Motor neuron (in vitro differentiated cells): ENCODE measurements around the gene SEL1L. TPM values are rescaled to one million over a fixed set of nuclear protein-coding genes. Genes with fewer than 3 reads are reported as not detected.

Source experiments
- ATAC-seq, 8 experiments: fragments of 200-7000 bp; cut with Tn5 transposase; replicated peaks in 6 of 8; 2 replicates each; pipeline ENCODE4 v1.8.0; 2021; ENCODE audit warnings: mild to moderate bottlenecking in 8 of 8, moderate library complexity in 8 of 8
- H3K27ac ChIP-seq, 2 donors: fragments of 250-450 bp; sonication (Bioruptor Pico); 2 replicates each; pipeline ENCODE4 v1.9.0; 2021; ENCODE audit warnings: antibody characterized with exemption in 2 of 2, mild to moderate bottlenecking in 2 of 2, moderate library complexity in 1 of 2
- H3K4me1 ChIP-seq, 2 donors: fragments of 250-450 bp; sonication (Bioruptor Pico); replicated peaks in 1 of 2; 2 replicates each; pipeline ENCODE4 v1.6.1; 2021; ENCODE audit warnings: antibody characterized with exemption in 2 of 2, mild to moderate bottlenecking in 2 of 2, moderate library complexity in 1 of 2
- H3K4me3 ChIP-seq, 5 donors: fragments of 250-450 bp; sonication (Bioruptor Pico); 2 replicates each; pipeline ENCODE4 v1.9.0; 2021; ENCODE audit warnings: antibody characterized with exemption in 5 of 5, mild to moderate bottlenecking in 5 of 5, moderate library complexity in 4 of 5
- WGBS, 10 experiments: fragments of 450-650 bp; shearing (Covaris generic); methylation state at CpG; one replicate each; pipeline ENCODE4 v1.0.0; 2022; 5-methylcytosine and 5-hydroxymethylcytosine counted together
- in situ Hi-C, 9 experiments: fragments of 400-800 bp; cut with MboI; loops; one replicate each; pipeline ENCODE4 v1.15.0; 2021; ENCODE audit warnings: low sequenced_read_pairs in 9 of 9, low pct_unique_long_range_greater_than_20kb in 2 of 9; ENCODE audit not compliant: unreplicated experiment in 9 of 9
- total RNA-seq, 8 experiments: library from RNA; unstranded; fragments of 300-600 nt; gene quantifications; 2 replicates each; pipeline versions ENCODE4 v1.2.3 to v1.2.4, GENCODE V29; 2022

Gene SEL1L
- total RNA-seq, 8 experiments from 2014 or later, result 27.9 to 109 (median 46.3) TPM

DNA sequence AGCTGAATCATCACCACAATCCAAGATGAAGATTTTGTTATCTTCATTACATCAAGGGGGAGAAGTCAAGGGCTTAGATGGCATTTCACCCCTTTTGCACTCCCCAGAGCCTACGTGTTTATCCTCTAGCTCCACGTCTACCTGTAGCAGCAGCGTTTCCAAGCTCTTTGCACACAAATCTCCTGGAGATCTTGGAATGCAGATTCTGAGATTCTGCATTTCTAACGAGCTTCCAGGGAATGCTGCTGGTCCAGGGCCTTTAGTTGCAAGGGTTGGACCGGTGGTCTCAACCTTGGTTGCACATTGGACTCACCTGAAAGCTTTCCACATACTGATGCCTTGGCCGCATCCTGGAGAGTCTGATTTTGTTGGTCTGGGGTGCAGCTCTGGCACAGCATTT, 84.1 kb downstream of the SEL1L start:
- no peak overlapping the region for H3K27ac ChIP-seq
- no peak for ATAC-seq
- no peak overlapping the region for H3K4me3 ChIP-seq
- peaks cover 22 to 23% of the 10 kb centered on the region in 2 donors for H3K4me1 ChIP-seq
- in situ Hi-C loops, result loop anchor here in 2 of 9 experiments (10.0 to 25.0 kb wide), 2 partner anchors 162 to 175 kb away; no protein-coding TSS in a partner anchor
- 40 to 100% (median 87%) methylated on average over 1 to 3 of the region's 6 CpGs; no CpG with 5 or more reads in 4 of the 10 experiments for WGBS, 10 experiments

DNA sequence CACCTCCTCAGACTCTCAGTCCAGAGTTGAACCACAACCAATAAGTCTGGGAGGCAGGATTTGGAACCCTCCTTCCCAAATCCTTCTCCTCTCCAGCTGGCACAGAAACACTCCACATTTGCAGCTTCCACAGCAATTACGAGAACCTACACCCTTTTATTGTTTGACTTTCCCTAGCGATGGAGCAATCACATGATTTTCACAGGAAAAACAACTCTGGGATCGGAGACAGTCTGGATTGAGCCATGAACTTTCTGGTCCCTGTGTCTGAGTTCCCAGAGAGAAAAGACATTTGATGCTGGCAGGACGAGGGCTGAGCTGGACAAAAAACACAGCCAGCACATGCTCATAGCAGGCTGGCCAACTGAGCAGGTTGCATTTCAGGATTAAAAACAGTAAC, 84.5 kb downstream of the SEL1L start:
- peaks cover 22 to 23% of the 10 kb centered on the region in 2 donors for H3K4me1 ChIP-seq
- 34 to 100% (median 61%) methylated on average over 1 to 4 of the region's 4 CpGs; no CpG with 5 or more reads in 2 of the 10 experiments for WGBS, 10 experiments
- no peak overlapping the region for H3K27ac ChIP-seq
- no peak overlapping the region for H3K4me3 ChIP-seq
- in situ Hi-C loops, result loop anchor here in 2 of 9 experiments (10.0 to 25.0 kb wide), 2 partner anchors 162 to 174 kb away; no protein-coding TSS in a partner anchor
- peak in 1 of 8 experiments; percentile 5 for ATAC-seq

DNA sequence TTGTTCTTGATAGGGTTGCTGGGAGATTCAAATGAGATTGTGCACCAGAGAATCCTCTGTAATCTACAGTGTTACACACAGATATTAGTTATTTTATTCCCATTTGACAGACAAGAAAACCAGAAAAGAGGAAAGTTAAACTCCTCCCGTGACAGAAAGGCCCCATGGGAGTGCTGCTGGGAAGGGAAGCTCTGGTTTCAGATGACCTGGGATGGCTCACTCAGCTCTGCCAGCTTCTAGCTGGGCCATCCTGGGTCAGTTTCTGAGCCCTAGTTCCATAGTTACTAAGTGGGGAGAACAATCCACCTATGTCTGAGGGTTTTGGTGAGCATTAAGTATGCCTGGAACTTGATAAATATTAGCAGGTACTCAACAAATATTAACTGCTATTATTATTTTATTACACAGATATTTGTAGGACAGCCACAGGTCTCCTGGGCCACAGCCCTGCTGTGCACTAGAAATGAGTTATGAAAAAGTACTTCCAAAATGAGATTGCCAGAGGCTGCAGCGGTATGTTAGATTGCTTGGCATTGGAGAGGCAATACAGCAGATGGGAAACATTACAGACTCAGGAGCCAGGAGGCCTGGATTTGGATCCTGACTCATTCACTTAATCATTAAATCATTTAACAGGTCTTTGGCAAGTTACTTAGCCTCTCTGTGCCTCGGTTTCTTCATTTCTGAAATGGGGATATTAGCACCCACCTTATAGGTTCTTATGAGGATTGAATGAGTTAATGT, 86.5 kb downstream of the SEL1L start:
- H3K4me3 ChIP-seq, result no peak overlapping the region

DNA sequence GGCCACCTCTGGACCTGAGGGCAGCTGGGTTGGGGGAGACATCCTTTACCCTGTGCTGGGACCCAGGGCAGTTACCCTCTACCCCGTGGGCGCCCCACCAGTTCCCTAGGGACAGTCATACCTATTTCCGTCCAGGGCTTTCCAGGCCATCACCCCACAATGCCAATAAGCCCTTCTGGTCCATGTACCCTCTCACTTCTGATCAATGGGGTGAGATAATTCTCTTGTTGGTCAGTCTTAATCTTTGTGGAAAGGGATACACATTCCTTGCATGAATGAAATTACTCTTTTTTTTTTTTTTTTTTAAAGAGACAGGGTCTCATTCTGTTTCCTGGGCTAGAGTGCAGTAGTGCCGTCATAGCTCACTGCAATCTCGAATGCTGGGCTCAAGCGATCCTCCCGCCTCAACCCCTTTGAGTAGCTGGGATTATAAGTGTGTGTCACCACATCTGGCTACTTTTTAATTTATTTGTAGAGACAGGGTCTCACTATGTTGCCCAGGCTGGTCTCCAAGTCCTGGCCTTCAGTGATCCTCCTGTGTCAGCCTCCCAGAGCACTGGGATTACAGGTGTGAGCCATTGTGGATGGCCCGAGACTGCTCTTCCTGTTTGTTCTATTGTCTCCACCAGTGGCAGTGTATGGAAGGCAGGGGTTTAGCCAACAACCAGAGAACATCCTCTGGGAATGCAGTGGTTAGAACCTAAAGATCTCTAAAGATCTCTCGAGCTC, 87.2 kb downstream of the SEL1L start:
- H3K27ac ChIP-seq, result no peak overlapping the region
- WGBS, 10 experiments, result 83 to 100% (median 95%) methylated on average over 1 to 9 of the region's 9 CpGs; no CpG with 5 or more reads in 2 of the 10 experiments
- no peak overlapping the region for H3K4me3 ChIP-seq
- peaks cover 14 to 20% of the 10 kb centered on the region in 2 donors for H3K4me1 ChIP-seq
- in situ Hi-C loops, result loop anchor here in 2 of 9 experiments (10.0 to 25.0 kb wide), 2 partner anchors 159 to 172 kb away; no protein-coding TSS in a partner anchor
- ATAC-seq, result peak in 1 of 8 experiments; percentile 24

More for the DNA sequence above, 86.5 kb downstream of the SEL1L start:
- Histone ChIP-seq H3K27ac (no peak overlapping the region), H3K4me1 (peaks cover 14 to 20% of the 10 kb centered on the region in 2 donors)
- in situ Hi-C loops, result loop anchor here in 2 of 9 experiments (10.0 to 25.0 kb wide), 2 partner anchors 160 to 172 kb away; no protein-coding TSS in a partner anchor
- WGBS, 10 experiments, result 20 to 100% (median 76%) methylated on average over 1 to 3 of the region's 3 CpGs; no CpG with 5 or more reads in 2 of the 10 experiments
- ATAC-seq, result no peak

DNA sequence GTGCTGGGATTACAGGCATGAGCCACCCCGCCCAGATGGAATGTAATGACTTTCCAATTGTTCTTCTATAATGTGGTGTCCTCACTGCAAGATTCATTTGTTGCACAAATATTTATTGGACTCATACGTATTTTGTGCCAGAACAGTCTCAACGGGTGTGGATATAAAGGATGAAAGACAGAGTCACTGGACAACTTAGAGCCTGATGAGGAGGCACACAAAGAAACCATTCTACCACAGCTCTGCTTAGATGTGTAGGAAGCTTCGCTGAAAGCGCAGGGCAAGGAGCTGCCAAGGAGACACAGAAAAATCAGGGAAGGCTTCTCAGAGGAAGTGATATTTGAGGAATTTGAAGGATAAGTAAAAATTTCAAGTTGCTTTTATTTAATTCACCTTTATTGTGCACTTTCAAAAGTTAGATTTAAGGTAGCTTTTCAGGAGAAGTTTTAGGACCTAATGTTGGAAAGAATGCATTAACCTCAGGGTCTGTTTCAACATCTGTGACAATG, 92.0 kb downstream of the SEL1L start:
- no peak for ATAC-seq
- in situ Hi-C loops, result loop anchor here in 2 of 9 experiments (10.0 to 25.0 kb wide), 2 partner anchors 154 to 167 kb away; no protein-coding TSS in a partner anchor

DNA sequence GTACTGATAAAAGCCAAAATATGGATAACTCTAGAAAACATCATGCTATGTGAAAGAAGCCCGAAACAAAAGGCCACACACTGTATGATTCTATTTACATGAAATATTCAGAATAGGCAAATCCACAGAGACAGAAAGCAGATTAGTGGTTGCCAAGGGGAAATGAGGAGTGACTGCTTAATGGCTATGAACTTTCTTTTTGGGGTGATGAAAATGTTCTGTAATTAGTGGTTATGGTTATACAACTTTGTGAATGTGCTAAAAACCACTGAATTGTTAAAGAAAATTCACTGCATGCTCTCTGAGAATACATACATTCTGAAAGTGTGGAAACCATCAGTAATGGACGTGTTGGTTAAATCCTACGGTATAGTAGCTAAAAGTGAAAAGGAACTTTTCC, 93.6 kb downstream of the SEL1L start:
- ATAC-seq, result peak in 3 of 8 experiments; percentile 28 to 45 (median 30)
- H3K4me1 ChIP-seq, result no peaks in the 10 kb centered on the region
- H3K4me3 ChIP-seq, result no peak overlapping the region
- 0 to 80% (median 72%) methylated on average over 1 to 3 of the region's 3 CpGs for WGBS, 10 experiments
- no peak overlapping the region for H3K27ac ChIP-seq
- in situ Hi-C loops, result loop anchor here in 2 of 9 experiments (10.0 to 25.0 kb wide), 2 partner anchors 153 to 165 kb away; no protein-coding TSS in a partner anchor

More for the DNA sequence above, 92.0 kb downstream of the SEL1L start:
- no peaks in the 10 kb centered on the region for H3K4me1 ChIP-seq
- WGBS, 10 experiments, result 77 to 100% (median 89%) methylated on average over 2 to 5 of the region's 5 CpGs; no CpG with 5 or more reads in 3 of the 10 experiments
- no peak overlapping the region for H3K4me3 ChIP-seq
- H3K27ac ChIP-seq, result no peak overlapping the region

DNA sequence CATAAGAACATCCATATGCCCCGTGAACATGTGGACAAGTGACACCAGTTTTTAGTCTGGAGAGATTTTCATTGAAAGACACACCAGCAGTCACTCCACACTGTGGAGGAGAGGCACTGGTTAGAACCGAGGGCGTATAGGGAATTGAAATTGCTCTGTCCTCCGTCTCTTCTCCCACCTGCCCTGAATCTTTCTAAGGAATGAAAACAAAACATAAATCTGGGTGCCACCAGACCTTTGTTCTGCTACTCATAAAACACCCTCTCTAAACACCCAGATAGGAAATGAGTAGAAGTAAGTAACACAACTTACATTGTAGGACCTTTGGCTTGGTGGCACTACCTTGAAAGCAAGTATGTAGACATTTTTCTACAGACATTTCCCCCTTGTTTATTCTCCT, 96.4 kb downstream of the SEL1L start:
- no peak for ATAC-seq
- H3K4me3 ChIP-seq, result peak overlapping the region in 1 of 5 donors; percentile 59
- in situ Hi-C loops, result loop anchor here in 1 of 9 experiments (25.0 kb wide), 1 partner anchor 150 kb away; no protein-coding TSS in a partner anchor
- no peak overlapping the region for H3K27ac ChIP-seq
- peaks cover 10 to 17% of the 10 kb centered on the region in 2 donors for H3K4me1 ChIP-seq
- WGBS, 10 experiments, result 38 to 80% (median 50%) methylated on average over 1 to 4 of the region's 4 CpGs; no CpG with 5 or more reads in 3 of the 10 experiments

DNA sequence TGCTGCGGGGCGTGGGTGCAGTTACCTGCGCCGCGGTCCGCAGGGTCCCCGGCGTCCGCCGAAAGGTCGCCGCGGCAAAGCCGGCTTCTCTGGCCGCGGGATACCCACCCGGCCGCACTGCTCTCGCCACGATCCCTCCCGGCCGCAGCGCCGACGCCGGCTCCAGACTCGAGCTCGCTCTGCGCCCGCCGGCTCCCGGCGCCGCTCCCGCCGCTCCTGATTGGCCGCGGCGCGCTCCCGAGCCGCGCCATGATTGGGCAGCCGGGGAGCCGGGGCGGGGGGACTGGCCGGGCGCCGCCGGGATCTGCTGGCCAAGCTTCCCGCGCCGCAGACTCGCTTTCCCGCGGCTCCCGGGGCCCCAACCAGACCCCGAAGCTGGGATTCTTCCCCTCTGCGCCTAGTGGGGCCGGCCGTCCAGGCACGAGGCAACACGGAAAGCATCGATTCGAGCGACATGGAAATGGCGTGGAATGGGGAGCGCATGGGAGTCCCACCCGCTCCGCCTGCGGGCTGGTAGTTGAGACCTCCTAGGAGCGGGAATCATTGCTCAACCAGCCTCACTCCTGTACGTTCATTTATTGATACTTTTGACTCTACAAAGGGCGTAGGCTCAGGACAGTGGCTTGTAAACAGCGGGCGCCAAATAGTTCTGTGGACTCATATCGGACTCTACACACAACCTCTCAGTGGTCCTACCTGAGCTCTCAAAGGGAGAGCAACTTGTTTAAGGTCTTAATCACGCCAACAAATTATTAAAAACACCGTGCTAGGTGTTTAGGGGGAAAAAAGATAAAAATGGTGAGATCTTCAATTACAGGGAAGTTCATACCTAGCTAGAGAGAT, 97.1 kb downstream of the SEL1L start:
- WGBS, 10 experiments, result 0 to 24% (median 5%) methylated on average over 1 to 14 of the region's 79 CpGs; no CpG with 5 or more reads in 2 of the 10 experiments
- peak overlapping the region; percentile 73 to 75 for H3K27ac ChIP-seq
- in situ Hi-C loops, result loop anchor here in 1 of 9 experiments (25.0 kb wide), 1 partner anchor 149 kb away; no protein-coding TSS in a partner anchor

DNA sequence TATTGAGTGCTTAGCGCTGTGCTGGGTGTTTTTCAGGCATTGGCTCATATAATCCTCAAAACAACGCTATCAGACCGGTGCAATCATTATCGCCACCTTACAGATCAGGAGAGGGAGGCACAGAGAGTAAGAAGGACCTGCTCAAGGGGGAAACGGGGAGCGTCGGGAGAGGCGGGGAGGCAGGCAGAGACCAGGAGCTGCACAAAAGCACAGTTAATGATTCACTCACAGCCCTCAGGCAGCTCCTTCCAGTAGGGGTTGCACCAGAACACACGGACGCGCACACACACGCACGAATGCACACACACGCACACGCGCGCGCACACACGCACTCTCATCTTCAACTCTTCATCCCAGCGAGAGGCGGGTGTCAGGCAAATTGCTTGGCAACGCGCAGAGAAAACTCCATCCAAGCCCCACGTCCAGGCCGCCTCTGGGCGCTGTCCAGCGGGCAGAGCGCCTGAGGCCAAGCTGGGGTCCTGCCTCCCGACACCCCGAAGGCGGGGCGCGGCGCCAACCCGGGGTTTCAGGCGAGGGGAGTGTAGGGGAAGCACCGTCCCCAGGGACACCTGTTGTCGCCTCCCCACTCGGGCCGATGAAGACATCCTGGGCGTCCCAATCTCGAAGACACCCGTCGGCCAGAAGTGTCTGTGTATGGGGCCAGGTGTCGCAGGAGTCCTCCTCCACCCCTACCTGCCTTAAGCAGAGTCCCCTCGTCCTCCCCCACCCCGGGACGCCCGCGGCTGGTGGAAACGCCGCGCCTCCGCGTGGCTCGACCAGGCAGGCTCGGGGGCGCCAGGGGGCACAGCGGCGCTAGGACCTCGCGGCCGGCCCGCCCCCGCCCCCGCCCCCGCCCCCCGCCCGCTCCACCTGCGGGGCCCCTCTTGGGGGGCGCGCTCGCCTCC, 98.0 kb downstream of the SEL1L start:
- peak; percentile 35 to 75 (median 68) for ATAC-seq
- Histone ChIP-seq H3K4me1 (peaks cover 15 to 23% of the 10 kb centered on the region in 2 donors), H3K27ac (peak overlapping the region; percentile 73 to 75), H3K4me3 (peak overlapping the region; percentile 59 to 84 (median 73))
- in situ Hi-C loops, result loop anchor here in 1 of 9 experiments (25.0 kb wide), 1 partner anchor 148 kb away; no protein-coding TSS in a partner anchor
- 0% methylated on average over 2 to 5 of the region's 73 CpGs; no CpG with 5 or more reads in 5 of the 10 experiments for WGBS, 10 experiments

More for the DNA sequence above, 97.1 kb downstream of the SEL1L start:
- peaks cover 10 to 17% of the 10 kb centered on the region in 2 donors for H3K4me1 ChIP-seq
- H3K4me3 ChIP-seq, result peak overlapping the region; percentile 59 to 84 (median 73)
- peak; percentile 87 to 94 (median 89) for ATAC-seq

DNA sequence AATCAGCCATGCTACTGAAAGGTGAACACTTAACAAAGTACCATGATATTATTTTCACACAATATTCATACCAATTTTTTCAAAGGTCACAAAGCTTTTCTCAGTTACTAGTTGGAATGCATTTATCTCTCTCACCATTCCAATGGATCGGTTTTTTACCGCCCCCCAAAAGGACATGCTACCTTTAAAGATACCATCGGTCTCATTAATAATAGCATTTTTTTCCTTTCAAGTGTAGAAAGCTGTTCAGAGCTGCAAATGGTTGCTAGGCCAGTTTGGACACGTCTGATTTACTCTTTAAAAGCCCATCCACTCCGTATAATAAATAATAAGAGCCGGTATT, 98.6 kb downstream of the SEL1L start:
- in situ Hi-C loops, result loop anchor here in 1 of 9 experiments (25.0 kb wide), 1 partner anchor 148 kb away; no protein-coding TSS in a partner anchor
- no peak for ATAC-seq
- Histone ChIP-seq H3K27ac (peak overlapping the region; percentile 73 to 75), H3K4me1 (peaks cover 21 to 28% of the 10 kb centered on the region in 2 donors), H3K4me3 (peak overlapping the region; percentile 59 to 84 (median 73))
- 0 to 100% (median 0%) methylated on average over 1 to 6 of the region's 6 CpGs; no CpG with 5 or more reads in 1 of the 10 experiments for WGBS, 10 experiments

DNA sequence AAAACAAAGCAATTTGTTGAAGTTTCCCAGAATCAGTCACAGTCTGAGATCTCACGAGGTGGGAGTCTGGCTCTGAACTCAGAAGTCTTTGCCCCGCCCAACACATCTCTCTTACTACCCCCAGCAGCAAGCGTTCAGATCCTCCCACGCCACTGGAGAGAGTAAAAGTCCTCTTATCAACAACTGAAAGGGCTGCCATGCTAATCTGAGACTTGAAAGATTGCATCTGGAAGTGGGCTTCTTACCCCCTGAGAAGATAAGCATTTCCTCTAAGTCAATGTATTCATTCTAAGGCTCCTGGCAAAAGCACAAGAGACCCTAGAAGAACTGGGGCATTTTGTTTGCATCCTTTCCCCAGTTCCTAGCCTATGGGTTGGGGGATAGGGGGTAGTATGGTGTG, 99.4 kb downstream of the SEL1L start:
- H3K27ac ChIP-seq, result no peak overlapping the region

More for the DNA sequence above, 99.4 kb downstream of the SEL1L start:
- peak overlapping the region in 3 of 5 donors; percentile 70 to 84 (median 73) for H3K4me3 ChIP-seq
- ATAC-seq, result no peak
- peaks cover 27 to 34% of the 10 kb centered on the region in 2 donors for H3K4me1 ChIP-seq
- in situ Hi-C loops, result loop anchor here in 1 of 9 experiments (25.0 kb wide), 1 partner anchor 147 kb away; no protein-coding TSS in a partner anchor
- 10 to 53% (median 26%) methylated on average over 1 to 3 of the region's 4 CpGs; no CpG with 5 or more reads in 6 of the 10 experiments for WGBS, 10 experiments
